Heart left ventricle (tissue), 16 donors: ENCODE measurements around the gene LETM1. TPM values are rescaled to one million over a fixed set of nuclear protein-coding genes. Genes with fewer than 3 reads are reported as not detected.

ENCODE experiments used
- ATAC-seq, 4 donors: fragments of 200-7000 bp; cut with Tn5 transposase; one replicate each; pipeline ENCODE4 v1.9.1; 2020 to 2022; ENCODE audit warnings: moderate library complexity in 4 of 4, mild to moderate bottlenecking in 3 of 4, moderate number of reproducible peaks in 1 of 4
- DNase-seq, 5 donors: peaks; one replicate each; pipeline ENCODE4 v3.0.0-alpha.2; 2020
- H3K27ac ChIP-seq, 12 donors: fragments of 200-600 bp; sonication (generic) in 4 of 12; one replicate each; pipeline versions ENCODE4 v1.5.0 to v1.8.0; 2016 to 2022; ENCODE audit warnings: mild to moderate bottlenecking in 2 of 12
- H3K27me3 ChIP-seq, 9 donors: fragments of 200-600 bp; sonication (generic) in 2 of 9; one replicate each; pipeline versions ENCODE4 v1.5.1 to v1.8.0; 2016 to 2022; ENCODE audit warnings: mild to moderate bottlenecking in 3 of 9
- H3K36me3 ChIP-seq, 9 donors: fragments of 200-600 bp; sonication (generic) in 2 of 9; one replicate each; pipeline versions ENCODE4 v1.5.0 to v1.8.0; 2018 to 2022; ENCODE audit warnings: mild to moderate bottlenecking in 2 of 9
- H3K4me1 ChIP-seq, 12 donors: fragments of 200-600 bp; sonication (generic) in 4 of 12; one replicate each; pipeline versions ENCODE4 v1.5.0 to v1.8.0; 2016 to 2022; ENCODE audit warnings: mild to moderate bottlenecking in 3 of 12
- H3K4me3 ChIP-seq, 12 donors: fragments of 200-600 bp; sonication (generic) in 4 of 12; one replicate each; pipeline versions ENCODE4 v1.5.0 to v1.8.0; 2017 to 2022; ENCODE audit warnings: mild to moderate bottlenecking in 9 of 12, moderate library complexity in 4 of 12
- H3K9me3 ChIP-seq, 12 donors: fragments of 200-600 bp; sonication (generic) in 4 of 12; one replicate each; pipeline versions ENCODE4 v1.5.0 to v1.8.0; 2016 to 2022; ENCODE audit warnings: mild to moderate bottlenecking in 1 of 12
- POLR2A ChIP-seq, 2 donors: fragments of 450-650 bp; IDR thresholded peaks; one replicate each; pipeline ENCODE4 v1.6.1; 2017; ENCODE audit warnings: antibody characterized with exemption in 2 of 2, mild to moderate bottlenecking in 2 of 2, moderate library complexity in 2 of 2
- WGBS, 4 donors: extraction: QIAGEN DNeasy Blood & Tissue Kit in 2 of 4; methylation state at CpG; one replicate each; pipeline versions ENCODE4 v1.1.5 to v1.1.7; 2013 to 2018; 5-methylcytosine and 5-hydroxymethylcytosine counted together
- intact Hi-C, 10 donors: fragments of 100-400 bp; cut with DNase I; formaldehyde crosslinking; loops; one replicate each; pipeline versions ENCODE4 v1.11.1 to v1.14.2; 2022
- polyA plus RNA-seq, 2 donors: library from polyadenylated mRNA; stranded (reverse); fragments of 200-250 nt; gene quantifications; one replicate each; pipeline ENCODE4 v1.2.3, GENCODE V29; 2013
- total RNA-seq, 9 donors: library from RNA; depleted of rRNA in 2 of 9; stranded (reverse); fragments of >200 nt in 2 of 9; fragmentation: NEBNext Ultra II Directional in 3 of 9; extraction: Animal tissue kit (Norgen Biotek cat#: 25700) in 3 of 9; gene quantifications; one replicate each; pipeline versions ENCODE4 v1.1.0 to v1.2.4, GENCODE V29; 2016 to 2023
- TF ChIP-seq, protein P1 (sequence below), 12 donors: fragments of 200-600 bp; sonication (generic) in 4 of 12; IDR thresholded peaks; one replicate each; pipeline versions ENCODE4 v1.5.0 to v1.8.0; 2018 to 2022; ENCODE audit warnings: antibody characterized with exemption in 12 of 12, mild to moderate bottlenecking in 5 of 12
- donor health status: ischemic (EF 13 %, LVEDD 7.1; RV severe dilation, severe dysfunction).
- donor health status: healthy with polysubstance abuse.
- donor health status: DM: no; HTN: yes; CAD: no.
- donor health status: DM: no; HTN: no; CAD: no.
- donor health status: ischemic (EF 25% LVEDD 6.9; RV normal size, moderate dysfunction).
- donor health status: ischemic (EF 25% LVEDD 5.7; RV mildly dilated, moderate dysfunction).
- donor health status: healthy.
- donor health status: DM: yes; HTN: yes; CAD: no.
- donor health status: ischemic (EF 35%, LVEDD 5.7; RV mildly dilated, moderate dysfunction).
- donor health status: nonischemic (EF 11% LVEDD 7.7; RV severe dilation, severe dysfunction).
- donor health status: DM: yes; HTN: yes; CAD: no.
- donor health status: PGD.
- donor health status: ischemic (EF 29% LVEDD 5.4; RV normal size, mild dysfunction).
- donor health status: nonischemic (EF 23%, LVEDD 6.1; RV moderate dilation, normal function).

LETM1 gene
- total and polyA plus RNA-seq, 11 donors = 22.1 to 54.7 (median 43.4) TPM

DNA sequence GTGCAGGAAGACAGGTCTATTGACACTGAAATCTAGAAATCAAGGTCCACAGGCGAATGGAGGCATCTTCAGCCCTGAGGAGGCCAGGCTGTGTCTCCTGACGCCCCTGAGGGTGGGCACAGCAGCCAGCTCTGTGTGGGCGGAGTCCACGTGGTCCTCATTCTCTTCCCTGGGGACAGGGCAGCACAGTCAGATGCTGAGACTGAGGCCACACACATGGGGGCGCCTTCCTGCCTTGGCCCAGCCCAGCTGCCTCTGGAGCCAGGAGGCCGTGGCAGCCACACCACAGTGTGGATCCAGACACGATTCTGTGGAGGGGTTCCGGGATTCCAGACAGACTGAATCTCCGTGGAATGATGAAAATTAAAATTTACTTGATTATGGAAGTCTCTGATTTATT lies 42.0 kb downstream of the LETM1 start:
- H3K36me3 ChIP-seq = peaks cover 0 to 73% (median 63%) of the 10 kb centered on the region in 9 donors
- 63 to 73% (median 67%) methylated on average over 9 of the region's 9 CpGs for whole genome bisulfite sequencing, 4 donors

DNA sequence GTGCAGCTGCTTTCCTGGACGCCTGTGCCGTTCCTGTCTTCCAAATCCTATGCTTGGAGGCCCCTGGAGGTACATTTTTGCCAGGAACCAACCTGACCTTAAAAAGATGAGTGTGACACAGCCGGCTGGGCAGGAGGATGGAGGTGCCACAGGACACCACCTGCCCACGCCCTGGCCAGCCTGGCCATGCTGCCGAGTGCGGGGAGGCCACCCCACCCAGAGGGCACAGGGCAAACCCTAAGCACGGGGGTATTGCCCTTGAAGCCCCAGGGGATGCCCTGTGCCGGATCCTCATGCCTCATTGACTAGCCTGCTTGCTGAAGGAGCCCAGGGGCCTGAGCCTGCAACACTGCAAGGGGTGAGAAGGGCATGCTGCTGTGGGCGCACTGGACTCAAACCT lies 42.7 kb downstream of the LETM1 start:
- Histone ChIP-seq H3K27me3 (no peaks in the 10 kb centered on the region), H3K4me3 (no peak overlapping the region), H3K36me3 (peaks cover 0 to 66% (median 56%) of the 10 kb centered on the region in 9 donors), H3K9me3 (no peaks in the 10 kb centered on the region), H3K4me1 (peaks cover 0 to 2% (median 0%) of the 10 kb centered on the region in 12 donors), H3K27ac (no peak overlapping the region)
- peak in 1 of 5 donors; percentile 44 for DNase-seq
- 77 to 85% (median 80%) methylated on average over 9 of the region's 9 CpGs for WGBS, 4 donors
- intact Hi-C loops = loop anchor here in 1 of 10 donors (10.0 kb wide), 1 partner anchor 82 kb away; no protein-coding TSS in a partner anchor
- TF ChIP-seq, protein P1, sequence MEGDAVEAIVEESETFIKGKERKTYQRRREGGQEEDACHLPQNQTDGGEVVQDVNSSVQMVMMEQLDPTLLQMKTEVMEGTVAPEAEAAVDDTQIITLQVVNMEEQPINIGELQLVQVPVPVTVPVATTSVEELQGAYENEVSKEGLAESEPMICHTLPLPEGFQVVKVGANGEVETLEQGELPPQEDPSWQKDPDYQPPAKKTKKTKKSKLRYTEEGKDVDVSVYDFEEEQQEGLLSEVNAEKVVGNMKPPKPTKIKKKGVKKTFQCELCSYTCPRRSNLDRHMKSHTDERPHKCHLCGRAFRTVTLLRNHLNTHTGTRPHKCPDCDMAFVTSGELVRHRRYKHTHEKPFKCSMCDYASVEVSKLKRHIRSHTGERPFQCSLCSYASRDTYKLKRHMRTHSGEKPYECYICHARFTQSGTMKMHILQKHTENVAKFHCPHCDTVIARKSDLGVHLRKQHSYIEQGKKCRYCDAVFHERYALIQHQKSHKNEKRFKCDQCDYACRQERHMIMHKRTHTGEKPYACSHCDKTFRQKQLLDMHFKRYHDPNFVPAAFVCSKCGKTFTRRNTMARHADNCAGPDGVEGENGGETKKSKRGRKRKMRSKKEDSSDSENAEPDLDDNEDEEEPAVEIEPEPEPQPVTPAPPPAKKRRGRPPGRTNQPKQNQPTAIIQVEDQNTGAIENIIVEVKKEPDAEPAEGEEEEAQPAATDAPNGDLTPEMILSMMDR (IDR thresholded peaks at IDR 0.05) = no peak
- no peak for TF ChIP-seq POLR2A (IDR thresholded peaks at IDR 0.05)
- ATAC-seq = no peak

More for the DNA sequence above, 42.0 kb downstream of the LETM1 start:
- no peaks in the 10 kb centered on the region for H3K27me3 ChIP-seq
- ATAC-seq = no peak
- H3K4me3 ChIP-seq = no peak overlapping the region
- TF ChIP-seq POLR2A (IDR thresholded peaks at IDR 0.05) = no peak
- TF ChIP-seq, protein P1 (IDR thresholded peaks at IDR 0.05) = no peak
- intact Hi-C loops = loop anchor here in 1 of 10 donors (10.0 kb wide), 1 partner anchor 81 kb away; no protein-coding TSS in a partner anchor
- no peaks in the 10 kb centered on the region for H3K9me3 ChIP-seq
- peak in 1 of 5 donors; percentile 46 for DNase-seq
- peaks cover 0 to 2% (median 0%) of the 10 kb centered on the region in 12 donors for H3K4me1 ChIP-seq
- H3K27ac ChIP-seq = no peak overlapping the region

DNA sequence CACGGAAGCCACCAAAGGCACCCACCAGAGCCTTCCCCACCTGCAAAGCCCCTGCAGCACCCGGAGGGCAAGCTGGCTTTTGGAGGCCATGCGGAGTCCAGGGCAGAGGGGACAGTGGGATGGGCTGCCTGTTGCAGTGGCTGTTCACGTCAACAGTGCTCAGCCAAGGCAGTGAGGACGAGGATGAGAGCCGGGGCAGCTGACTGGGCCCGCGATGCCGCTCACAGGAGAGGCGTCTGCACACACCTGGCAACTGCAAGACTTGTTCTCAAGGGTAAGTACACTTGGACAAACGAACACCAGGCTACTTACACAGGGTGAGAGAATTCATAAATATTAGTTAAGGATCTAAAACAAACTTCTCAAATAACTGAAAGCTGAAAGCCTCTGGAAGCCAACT lies 43.2 kb downstream of the LETM1 start:
- peak in 1 of 5 donors; percentile 54 for DNase-seq
- WGBS, 4 donors = 84 to 91% (median 88%) methylated on average over 11 of the region's 11 CpGs
- no peak for ATAC-seq
- H3K4me3 ChIP-seq = no peak overlapping the region
- no peaks in the 10 kb centered on the region for H3K27me3 ChIP-seq
- intact Hi-C loops = loop anchor here in 1 of 10 donors (10.0 kb wide), 1 partner anchor 82 kb away; no protein-coding TSS in a partner anchor
- no peaks in the 10 kb centered on the region for H3K9me3 ChIP-seq
- H3K4me1 ChIP-seq = peaks cover 0 to 2% (median 0%) of the 10 kb centered on the region in 12 donors
- H3K27ac ChIP-seq = no peak overlapping the region
- TF ChIP-seq, protein P1 (IDR thresholded peaks at IDR 0.05) = no peak
- no peak for TF ChIP-seq POLR2A (IDR thresholded peaks at IDR 0.05)
- peaks cover 0 to 61% (median 51%) of the 10 kb centered on the region in 9 donors for H3K36me3 ChIP-seq

DNA sequence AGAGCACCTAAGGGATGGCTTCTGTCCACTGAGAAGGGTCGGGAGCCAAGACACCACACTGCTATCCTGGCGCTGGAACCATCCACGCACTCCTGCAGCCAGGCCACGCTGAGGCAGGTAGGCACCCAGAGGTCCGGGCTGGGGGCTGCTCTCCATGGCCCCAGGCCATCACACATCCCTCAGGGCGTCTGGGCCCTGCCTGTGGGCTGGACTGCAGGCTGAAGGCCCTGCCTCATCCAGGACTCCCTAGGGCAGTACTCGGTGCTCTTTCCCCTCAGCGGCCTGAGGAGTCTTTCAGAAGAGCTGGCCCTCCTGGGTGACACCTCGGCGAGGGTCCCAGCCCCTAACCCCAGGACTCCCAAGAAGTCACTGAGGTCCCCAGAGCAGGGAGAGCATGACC lies 45.2 kb downstream of the LETM1 start:
- WGBS, 4 donors = 90 to 98% (median 93%) methylated on average over 6 to 10 of the region's 10 CpGs
- Histone ChIP-seq H3K4me1 (peaks cover 0 to 2% (median 0%) of the 10 kb centered on the region in 12 donors), H3K27me3 (no peaks in the 10 kb centered on the region), H3K27ac (no peak overlapping the region), H3K4me3 (no peak overlapping the region), H3K36me3 (peaks cover 0 to 42% (median 32%) of the 10 kb centered on the region in 9 donors), H3K9me3 (no peaks in the 10 kb centered on the region)
- ATAC-seq = peak in 1 of 4 donors; percentile 2
- intact Hi-C loops = loop anchor here in 8 of 10 donors (1.0 to 10.0 kb wide), 5 partner anchors 62 to 88 kb away; no protein-coding TSS in a partner anchor
- peak in 1 of 5 donors; percentile 53 for DNase-seq
- TF ChIP-seq, protein P1 (IDR thresholded peaks at IDR 0.05) = no peak
- TF ChIP-seq POLR2A (IDR thresholded peaks at IDR 0.05) = no peak
